OCI-LY7 (cell line): ENCODE results near the gene PLAAT3. TPM values are rescaled to one million over a fixed set of nuclear protein-coding genes. Genes with fewer than 3 reads are reported as not detected.

ENCODE experiments used
- BruUV-seq: library from RNA; stranded (reverse); fragments of 400-500 nt; replicated peaks from 2 replicates; lab custom pipeline; 2021; lab: Mats Ljungman, UMichigan
- CTCF ChIA-PET: fragments of 300-600 bp; sonication (Branson Sonifier 250); formaldehyde crosslinking; loops from one replicate; lab custom pipeline; 2022; ENCODE audit warnings: antibody characterized with exemption; ENCODE audit not compliant: unreplicated experiment; lab: Charles Lee
- POLR2A ChIA-PET: fragments of 300-600 bp; sonication (Branson Sonifier 250); formaldehyde crosslinking; loops from one replicate; lab custom pipeline; 2022; ENCODE audit warnings: antibody characterized with exemption; lab: Charles Lee
- DNase-seq: peaks from one replicate; pipeline ENCODE4 v3.0.0-alpha.2; 2015; ENCODE audit warnings: low spot score
- H2AFZ ChIP-seq: fragments of 200-600 bp; sonication (generic), shearing (Covaris generic); 2 replicates; pipeline ENCODE4 v1.6.1; 2014; ENCODE audit warnings: mild to moderate bottlenecking, antibody characterized with exemption, low read length, moderate library complexity
- H3K27ac ChIP-seq: fragments of 200-600 bp; sonication (generic); 2 replicates; pipeline ENCODE4 v1.5.1; 2014; ENCODE audit warnings: mixed run types, low read depth, mild to moderate bottlenecking, moderate library complexity, low read length, inconsistent platforms; ENCODE audit not compliant: poor library complexity, severe bottlenecking
- H3K36me3 ChIP-seq: fragments of 200-600 bp; sonication (generic); 2 replicates; pipeline ENCODE4 v1.6.1; 2014; ENCODE audit warnings: mild to moderate bottlenecking, antibody characterized with exemption, low read length, moderate library complexity, mixed read lengths; ENCODE audit not compliant: insufficient read depth
- H3K4me1 ChIP-seq: fragments of 200-600 bp; sonication (generic); 2 replicates; pipeline ENCODE4 v1.5.1; 2014; ENCODE audit warnings: mild to moderate bottlenecking, low read length; ENCODE audit not compliant: insufficient read depth, poor library complexity, severe bottlenecking
- H3K4me2 ChIP-seq: fragments of 200-600 bp; sonication (generic); 2 replicates; pipeline ENCODE4 v1.6.1; 2014; ENCODE audit warnings: mild to moderate bottlenecking, low read length
- H3K4me3 ChIP-seq: fragments of 200-600 bp; sonication (generic); 2 replicates; pipeline ENCODE4 v1.5.1; 2014; ENCODE audit warnings: mild to moderate bottlenecking, low read depth, low read length; ENCODE audit not compliant: poor library complexity, severe bottlenecking
- H3K79me2 ChIP-seq: fragments of 200-600 bp; sonication (generic); 2 replicates; pipeline ENCODE4 v1.6.1; 2016; ENCODE audit warnings: low read depth, mild to moderate bottlenecking, low read length, moderate library complexity, mixed read lengths; ENCODE audit not compliant: insufficient read depth
- H3K9me2 ChIP-seq: fragments of 200-600 bp; sonication (generic); 2 replicates; pipeline ENCODE4 v1.6.1; 2016; ENCODE audit warnings: mild to moderate bottlenecking, low read length, mixed read lengths; ENCODE audit not compliant: insufficient read depth
- H3K9me3 ChIP-seq: fragments of 200-600 bp; sonication (generic); 2 replicates; pipeline ENCODE4 v1.6.1; 2014; ENCODE audit warnings: mild to moderate bottlenecking, mixed run types, low read length, mixed read lengths
- H4K20me1 ChIP-seq: fragments of 200-600 bp; sonication (generic); 2 replicates; pipeline ENCODE4 v1.6.1; 2014; ENCODE audit warnings: mild to moderate bottlenecking, antibody characterized with exemption, low read length, moderate library complexity, mixed read lengths; ENCODE audit not compliant: insufficient read depth
- CTCF ChIP-seq: fragments of 200-600 bp; sonication (generic); conservative IDR thresholded peaks from 2 replicates; pipeline ENCODE4 v1.5.1; 2014; ENCODE audit warnings: mild to moderate bottlenecking, antibody characterized with exemption, low read length, moderate library complexity, mixed read lengths
- EZH2phosphoT487 ChIP-seq: fragments of 200-600 bp; sonication (generic); IDR thresholded peaks from 2 replicates; pipeline ENCODE4 v1.6.1; 2018; ENCODE audit warnings: low read depth, borderline replicate concordance, mild to moderate bottlenecking, mixed run types, antibody characterized with exemption, low read length, moderate library complexity, mixed read lengths
- intact Hi-C: fragments of 100-400 bp; cut with micrococcal nuclease; formaldehyde crosslinking; loops from one replicate; pipeline ENCODE4 v1.10.0; 2022; ENCODE audit not compliant: unreplicated experiment
- total RNA-seq, 2 experiments: library from RNA; depleted of rRNA in 1 of 2; stranded (reverse); fragments of >200 nt in 1 of 2; shearing (Covaris generic) in 1 of 2; gene quantifications; 2 replicates each; pipeline ENCODE4 v1.2.3, GENCODE V29; 2014 to 2022

PLAAT3 gene
- total RNA-seq, 2 experiments from 2014 or later = 0.70 TPM; not detected in 1

GRCh38 chr11:63611395-63611747 lies 2.9 kb downstream of the PLAAT3 start:
- POLR2A ChIA-PET = no interaction called here
- H3K36me3 ChIP-seq = no peaks in the 10 kb centered on the region
- no peak overlapping the region for H2AFZ ChIP-seq
- no peaks in the 10 kb centered on the region for H3K79me2 ChIP-seq
- DNase-seq = no peak
- TF ChIP-seq CTCF = no peak
- TF ChIP-seq EZH2phosphoT487 = no peak
- no peaks in the 10 kb centered on the region for H3K9me2 ChIP-seq
- no peak overlapping the region for H3K4me2 ChIP-seq
- intact Hi-C loops = no loop called here
- H3K4me3 ChIP-seq = no peak overlapping the region
- H3K4me1 ChIP-seq = peaks cover 4% of the 10 kb centered on the region
- CTCF ChIA-PET = no interaction called here
- H3K27ac ChIP-seq = no peak overlapping the region
- no TSS peak for BruUV-seq
- H4K20me1 ChIP-seq = no peaks in the 10 kb centered on the region
- no peaks in the 10 kb centered on the region for H3K9me3 ChIP-seq

DNA sequence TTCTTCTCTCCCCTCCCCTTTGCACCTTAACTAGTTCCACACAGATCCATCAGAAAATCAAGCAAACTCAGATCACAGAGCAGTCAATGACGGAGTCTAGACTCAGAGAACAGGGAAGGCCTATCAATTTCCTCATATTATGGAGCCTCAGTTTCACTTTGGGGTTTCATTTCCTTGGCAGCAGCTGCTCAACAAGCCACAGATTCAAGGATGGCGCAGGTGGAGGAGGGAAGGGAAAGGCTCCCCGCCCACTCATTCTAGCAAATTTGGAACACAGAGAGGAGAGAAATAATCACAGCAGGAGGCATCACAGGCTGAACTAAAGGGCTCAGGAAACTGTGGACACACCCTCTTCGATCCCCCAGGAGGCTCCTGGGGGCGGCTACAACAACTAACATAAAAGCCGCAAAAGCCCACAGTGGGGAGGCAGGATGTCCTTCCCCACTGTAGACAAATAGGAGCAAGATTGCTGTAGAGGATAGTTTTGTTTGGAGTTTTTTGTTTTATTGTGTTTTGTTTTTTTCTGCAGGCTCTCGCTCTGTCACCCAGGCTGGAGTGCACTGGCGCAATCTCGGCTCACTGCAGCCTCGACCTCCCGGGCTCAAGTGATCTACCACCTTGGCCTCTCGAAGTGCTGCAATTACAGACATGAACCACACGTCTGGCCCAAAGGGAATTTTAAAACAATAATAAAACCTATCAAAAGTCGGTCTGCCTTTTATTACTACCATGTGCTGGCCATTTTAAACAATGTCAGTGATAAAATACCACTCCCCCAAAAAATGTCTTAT lies 3.4 kb downstream of the PLAAT3 start:
- Histone ChIP-seq H3K79me2 (no peaks in the 10 kb centered on the region), H3K9me2 (no peaks in the 10 kb centered on the region), H3K27ac (no peak overlapping the region), H3K36me3 (no peaks in the 10 kb centered on the region), H3K4me3 (no peak overlapping the region), H3K4me1 (peaks cover 4% of the 10 kb centered on the region), H4K20me1 (no peaks in the 10 kb centered on the region), H3K9me3 (no peaks in the 10 kb centered on the region), H3K4me2 (no peak overlapping the region), H2AFZ (no peak overlapping the region)
- ChIA-PET POLR2A (no interaction called here), CTCF (no interaction called here)
- BruUV-seq = no TSS peak
- TF ChIP-seq EZH2phosphoT487 (no peak), CTCF (no peak)
- DNase-seq = no peak
- intact Hi-C loops = no loop called here

DNA sequence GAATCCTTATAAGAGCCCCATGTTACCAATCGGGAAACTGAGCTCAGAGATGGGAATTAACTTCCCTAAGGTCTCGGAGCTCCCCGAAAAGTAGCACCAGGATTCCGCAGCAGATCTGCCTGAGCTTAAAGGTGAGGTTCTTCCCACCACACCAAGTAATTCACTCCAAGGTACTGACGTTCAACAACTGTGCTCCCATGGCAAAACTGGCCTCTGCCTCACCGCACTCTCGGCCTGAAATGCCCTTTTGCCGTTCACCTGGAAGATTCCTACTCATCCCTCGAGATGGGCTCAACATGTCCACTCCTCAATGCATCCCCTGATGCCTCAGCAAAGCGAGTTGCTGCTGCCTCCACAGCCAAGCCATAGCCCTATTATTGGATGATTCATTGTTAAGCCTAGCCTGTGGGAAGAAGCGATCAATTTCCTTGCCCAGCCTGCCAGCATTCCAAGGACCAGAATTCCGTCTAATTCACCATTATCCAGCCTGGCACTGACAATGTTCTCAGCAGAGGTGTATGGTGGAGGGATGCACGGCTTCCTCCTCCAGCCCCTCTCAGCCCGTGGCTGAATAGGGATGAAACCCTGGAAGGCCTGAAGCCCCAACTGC lies 4.2 kb downstream of the PLAAT3 start:
- no peak for TF ChIP-seq CTCF
- no peak for TF ChIP-seq EZH2phosphoT487
- no peak overlapping the region for H2AFZ ChIP-seq
- CTCF ChIA-PET = no interaction called here
- POLR2A ChIA-PET = no interaction called here
- H3K27ac ChIP-seq = no peak overlapping the region
- H4K20me1 ChIP-seq = no peaks in the 10 kb centered on the region
- peaks cover 4% of the 10 kb centered on the region for H3K4me1 ChIP-seq
- H3K9me3 ChIP-seq = no peaks in the 10 kb centered on the region
- no peaks in the 10 kb centered on the region for H3K36me3 ChIP-seq
- H3K79me2 ChIP-seq = no peaks in the 10 kb centered on the region
- no peak overlapping the region for H3K4me3 ChIP-seq
- no peak for DNase-seq
- BruUV-seq = no TSS peak
- H3K9me2 ChIP-seq = no peaks in the 10 kb centered on the region
- intact Hi-C loops = no loop called here
- no peak overlapping the region for H3K4me2 ChIP-seq
